Naive thymus-derived CD8-positive, alpha-beta T cell (primary cell): Measurements from ENCODE around the gene CSTA. TPM values are rescaled to one million over a fixed set of nuclear protein-coding genes. Genes with fewer than 3 reads are reported as not detected.

Source experiments
- ATAC-seq, 2 donors: fragments of 150-1000 bp; cut with Tn5 transposase in 1 of 2; sonication (Bioruptor Pico), chemical (Tn5 transposase) in 1 of 2; 1 replicate in 1 of 2; 2 replicates in 1 of 2; pipeline ENCODE4 v1.10.0; 2021; ENCODE audit warnings: mild to moderate bottlenecking in 2 of 2, moderate library complexity in 2 of 2
- POLR2A ChIA-PET: fragments of 350-600 bp; sonication (Branson Sonifier 250); formaldehyde crosslinking; loops from one replicate; lab custom pipeline; 2021; ENCODE audit warnings: antibody characterized with exemption; lab: Charles Lee
- DNase-seq, 10 donors: peaks; one replicate each; pipeline versions ENCODE4 v3.0.0 to v3.0.0-alpha.2; 2020 to 2022
- H3K27ac Mint-ChIP-seq, 10 donors: one replicate each; pipeline ENCODE4 v1.8.0; 2020 to 2022; ENCODE audit warnings: mild to moderate bottlenecking in 10 of 10, mixed read lengths in 10 of 10, moderate library complexity in 4 of 10, inconsistent platforms in 1 of 10
- H3K27me3 Mint-ChIP-seq, 5 donors: one replicate each; pipeline ENCODE4 v1.8.0; 2021 to 2022; ENCODE audit warnings: mixed read lengths in 5 of 5
- H3K36me3 Mint-ChIP-seq, 3 donors: one replicate each; pipeline ENCODE4 v1.8.0; 2020 to 2022; ENCODE audit warnings: mixed read lengths in 3 of 3, mild to moderate bottlenecking in 2 of 3, inconsistent platforms in 1 of 3
- H3K4me1 Mint-ChIP-seq, 4 donors: one replicate each; pipeline ENCODE4 v1.8.0; 2021 to 2022; ENCODE audit warnings: mixed read lengths in 4 of 4
- H3K4me3 Mint-ChIP-seq, 10 donors: one replicate each; pipeline ENCODE4 v1.8.0; 2020 to 2022; ENCODE audit warnings: mild to moderate bottlenecking in 10 of 10, mixed read lengths in 10 of 10, moderate library complexity in 6 of 10, inconsistent platforms in 1 of 10
- H3K9me3 Mint-ChIP-seq, 9 donors: one replicate each; pipeline ENCODE4 v1.8.0; 2020 to 2022; ENCODE audit warnings: mixed read lengths in 9 of 9, mild to moderate bottlenecking in 3 of 9, inconsistent platforms in 1 of 9, moderate library complexity in 1 of 9
- polyA plus RNA-seq, 3 donors: library from polyadenylated mRNA; unstranded; fragments of 300-500 nt; fragmentation: Illumina TruSeq; gene quantifications; one replicate each; pipeline ENCODE4 v1.2.3, GENCODE V29; 2021
- total RNA-seq, 8 experiments: library from RNA in 2 of 8; stranded (reverse) in 2 of 8; gene quantifications; one replicate each; pipeline ENCODE4 v1.2.3 and lab custom pipeline; 2021 to 2026

CSTA gene
- total and polyA plus RNA-seq, 5 experiments from 2014 or later: 0.26 to 0.29 TPM; not detected in 3

DNA sequence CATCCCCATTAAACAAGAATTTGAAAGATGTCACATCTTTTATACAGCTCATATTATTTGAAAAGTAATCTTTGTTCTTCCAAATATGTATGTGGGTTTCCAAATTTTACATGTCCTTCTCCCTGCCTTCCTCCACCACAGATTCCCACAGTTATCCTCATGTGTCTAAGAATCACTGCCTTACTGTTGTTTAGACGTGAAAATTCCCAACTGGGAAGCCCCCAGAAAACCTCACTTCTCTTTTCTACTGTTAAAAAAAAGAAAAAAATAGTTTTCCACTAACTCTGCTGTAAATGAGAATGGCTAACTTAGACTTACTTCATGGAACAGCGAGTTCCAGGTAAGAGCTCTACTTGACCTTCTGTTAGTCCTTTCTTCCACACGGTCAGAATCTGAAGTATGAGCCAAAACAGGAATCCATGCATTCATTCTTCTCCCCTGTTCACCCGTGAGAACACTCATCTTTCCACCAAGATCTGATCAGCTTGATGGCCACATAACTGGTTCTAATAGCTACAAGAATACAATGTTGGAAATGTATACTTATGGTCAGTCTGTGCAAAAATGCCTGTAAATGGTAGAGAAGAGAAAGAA, 17.9 kb upstream of the CSTA start:
- no peak overlapping the region for H3K4me3 Mint-ChIP-seq
- H3K9me3 Mint-ChIP-seq: no peaks in the 10 kb centered on the region
- ATAC-seq (no peak), DNase-seq (no peak)
- H3K4me1 Mint-ChIP-seq: no peaks in the 10 kb centered on the region
- POLR2A ChIA-PET: no interaction called here
- H3K27me3 Mint-ChIP-seq: peaks cover 0 to 2% (median 0%) of the 10 kb centered on the region in 5 donors
- H3K27ac Mint-ChIP-seq: peak overlapping the region in 1 of 10 donors; percentile 10
- no peaks in the 10 kb centered on the region for H3K36me3 Mint-ChIP-seq

DNA sequence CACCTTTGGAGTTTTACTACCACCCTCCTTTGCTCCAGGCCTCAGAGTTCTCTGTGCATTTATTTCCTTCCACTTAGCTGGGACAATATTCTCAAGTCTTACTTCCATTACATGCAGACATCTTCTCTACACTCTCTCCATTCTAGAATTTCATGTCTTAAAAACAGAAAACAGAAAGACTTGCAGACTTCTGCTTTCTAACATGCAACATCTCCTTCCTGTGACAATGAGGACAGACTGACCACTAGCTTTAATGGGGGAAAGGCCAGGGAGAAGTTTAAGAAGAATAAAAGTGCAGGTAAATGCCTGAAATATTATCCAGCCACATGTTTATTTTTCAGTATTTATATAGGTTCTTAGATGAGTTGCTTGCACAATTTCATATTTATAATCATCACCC, 17.1 kb upstream of the CSTA start:
- Mint-ChIP-seq H3K27ac (no peak overlapping the region), H3K27me3 (peaks cover 0 to 2% (median 0%) of the 10 kb centered on the region in 5 donors), H3K36me3 (no peaks in the 10 kb centered on the region), H3K4me3 (no peak overlapping the region), H3K9me3 (no peaks in the 10 kb centered on the region), H3K4me1 (peaks cover 3 to 6% (median 4%) of the 10 kb centered on the region in 4 donors)
- DNase-seq (no peak), ATAC-seq (no peak)
- POLR2A ChIA-PET: no interaction called here

DNA sequence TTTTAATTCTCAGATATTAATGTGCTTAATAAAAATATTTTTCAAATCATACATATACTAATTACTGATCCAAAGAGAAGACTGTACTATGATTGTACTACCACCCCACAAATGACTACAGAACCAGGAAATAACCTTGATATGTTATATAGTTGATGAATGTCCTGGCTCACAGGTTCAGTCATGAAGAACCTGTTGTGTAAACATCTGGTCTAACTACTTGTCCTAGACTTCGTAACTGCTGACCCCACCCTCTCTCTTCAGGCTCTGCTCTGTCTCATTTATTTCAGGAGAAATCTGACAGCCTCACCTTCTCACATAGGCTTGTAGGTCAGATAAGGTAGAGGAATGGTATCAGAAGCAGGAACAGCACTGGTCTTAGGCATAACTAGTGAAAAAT, 14.7 kb upstream of the CSTA start:
- POLR2A ChIA-PET: interaction anchor here (0.6 kb wide), 1 partner anchor 204 kb away, joined by 3 read pairs; the partner anchor contains the start of gene KPNA1
- Mint-ChIP-seq H3K4me3 (no peak overlapping the region), H3K4me1 (peaks cover 5 to 9% (median 8%) of the 10 kb centered on the region in 4 donors), H3K9me3 (no peaks in the 10 kb centered on the region), H3K27ac (no peak overlapping the region), H3K36me3 (no peaks in the 10 kb centered on the region), H3K27me3 (peaks cover under 1 to 3% (median 2%) of the 10 kb centered on the region in 5 donors)
- DNase-seq (no peak), ATAC-seq (no peak)

DNA sequence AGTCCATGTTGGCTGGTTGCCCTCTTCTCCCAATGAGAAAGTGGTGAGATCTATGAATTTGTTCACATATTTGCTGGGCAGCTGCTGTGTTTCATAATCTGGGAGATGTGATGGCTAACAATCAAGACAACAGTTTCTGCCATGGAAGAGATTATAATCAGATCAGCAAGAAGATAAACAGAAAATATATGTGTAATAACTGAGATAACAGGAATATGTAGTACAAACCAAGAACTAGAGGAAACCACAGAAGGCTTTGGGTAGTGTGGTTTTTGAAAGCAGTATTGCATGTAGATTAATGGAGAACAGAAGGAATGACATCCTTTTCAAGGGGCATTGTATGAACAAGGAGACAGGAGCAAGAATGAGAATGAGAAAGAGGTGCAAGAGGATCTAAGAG, 12.2 kb upstream of the CSTA start:
- Mint-ChIP-seq H3K4me3 (no peak overlapping the region), H3K27me3 (peaks cover 1 to 12% (median 7%) of the 10 kb centered on the region in 5 donors), H3K27ac (no peak overlapping the region), H3K36me3 (peaks cover 0 to 3% (median 0%) of the 10 kb centered on the region in 3 donors), H3K4me1 (peaks cover 5 to 9% (median 8%) of the 10 kb centered on the region in 4 donors), H3K9me3 (peaks cover 0 to 3% (median 0%) of the 10 kb centered on the region in 9 donors)
- no peak for ATAC-seq
- DNase-seq: no peak
- POLR2A ChIA-PET: no interaction called here

DNA sequence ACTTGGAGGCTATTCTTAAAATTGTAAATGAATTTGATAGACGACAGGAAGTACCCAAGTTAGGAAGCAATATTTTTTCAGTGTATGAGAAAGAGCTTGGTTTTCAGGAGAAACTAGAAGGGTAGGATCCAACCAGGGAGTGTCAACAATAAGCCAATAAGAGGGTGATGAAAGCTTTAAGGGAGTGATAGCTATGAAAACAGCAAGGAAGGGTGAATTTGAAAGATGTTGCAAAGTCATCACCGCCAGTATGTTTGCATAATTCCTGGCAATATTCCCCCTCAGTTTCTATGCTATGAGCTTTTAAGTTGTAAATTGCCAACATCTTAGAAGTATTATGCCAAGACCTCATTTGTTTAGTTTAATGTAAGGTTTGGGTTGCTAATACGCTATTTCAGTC, 11.8 kb upstream of the CSTA start:
- H3K4me1 Mint-ChIP-seq: peaks cover 5 to 9% (median 8%) of the 10 kb centered on the region in 4 donors
- peaks cover 0 to 8% (median 2%) of the 10 kb centered on the region in 3 donors for H3K36me3 Mint-ChIP-seq
- ATAC-seq: no peak
- POLR2A ChIA-PET: no interaction called here
- H3K4me3 Mint-ChIP-seq: no peak overlapping the region
- no peak overlapping the region for H3K27ac Mint-ChIP-seq
- DNase-seq: no peak
- H3K9me3 Mint-ChIP-seq: peaks cover 0 to 7% (median 0%) of the 10 kb centered on the region in 9 donors
- peaks cover 1 to 16% (median 7%) of the 10 kb centered on the region in 5 donors for H3K27me3 Mint-ChIP-seq

DNA sequence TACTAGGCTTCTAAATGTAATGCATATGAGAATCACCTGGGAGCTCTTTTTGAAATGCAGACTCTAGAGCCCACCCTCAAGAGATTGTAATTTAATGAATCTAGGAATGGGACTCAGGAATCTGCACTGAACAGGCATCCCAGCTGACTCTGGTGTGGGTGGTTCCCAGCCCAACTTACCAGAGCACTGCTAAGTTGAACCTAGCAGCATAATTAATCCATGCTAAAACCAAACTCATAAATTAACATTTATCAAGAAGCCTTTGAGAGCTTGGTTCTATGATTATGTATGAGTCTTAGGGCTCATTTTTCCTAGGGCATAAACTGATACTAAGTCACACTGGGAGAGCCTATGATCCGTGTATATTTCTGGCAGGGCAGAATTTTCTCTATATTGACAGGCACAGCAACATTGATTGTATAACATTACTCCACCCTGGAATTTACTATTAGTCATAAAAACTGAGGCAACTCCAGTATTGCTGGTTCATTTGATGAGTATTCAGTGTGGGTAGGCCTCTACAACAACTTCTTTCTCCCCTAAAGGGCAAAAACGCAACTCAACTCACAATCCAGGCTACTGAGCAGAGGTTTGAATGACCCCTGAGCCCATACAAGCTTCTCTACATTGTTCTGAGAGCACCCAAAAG, 10.7 kb upstream of the CSTA start:
- no peak for ATAC-seq
- H3K27me3 Mint-ChIP-seq: peaks cover 1 to 17% (median 7%) of the 10 kb centered on the region in 5 donors
- peaks cover 5 to 9% (median 8%) of the 10 kb centered on the region in 4 donors for H3K4me1 Mint-ChIP-seq
- DNase-seq: no peak
- POLR2A ChIA-PET: no interaction called here
- H3K27ac Mint-ChIP-seq: no peak overlapping the region
- peaks cover 0 to 15% (median 4%) of the 10 kb centered on the region in 9 donors for H3K9me3 Mint-ChIP-seq
- H3K4me3 Mint-ChIP-seq: no peak overlapping the region
- H3K36me3 Mint-ChIP-seq: peaks cover 0 to 16% (median 7%) of the 10 kb centered on the region in 3 donors

DNA sequence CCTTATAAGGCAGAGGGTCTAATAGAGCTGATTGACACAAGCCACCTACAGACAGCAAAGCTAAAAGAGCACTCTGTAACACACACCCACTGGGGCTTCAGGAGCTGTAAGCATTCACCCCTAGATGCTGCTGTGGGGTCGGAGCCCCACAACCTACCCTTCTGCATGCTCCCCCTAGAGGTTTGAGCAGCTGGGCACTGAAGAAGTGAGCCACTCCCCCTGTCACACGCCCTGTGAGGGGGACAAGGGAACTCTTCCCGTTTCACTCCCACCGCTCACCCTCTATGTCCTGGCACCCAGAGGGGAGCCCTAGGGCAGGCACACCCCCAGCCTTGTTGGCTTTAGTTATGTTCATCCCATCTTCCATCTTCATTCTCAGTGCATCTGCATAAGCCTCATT, 9.4 kb upstream of the CSTA start:
- H3K4me3 Mint-ChIP-seq: no peak overlapping the region
- POLR2A ChIA-PET: no interaction called here
- peaks cover 5 to 9% (median 8%) of the 10 kb centered on the region in 4 donors for H3K4me1 Mint-ChIP-seq
- no peak for ATAC-seq
- DNase-seq: no peak
- no peak overlapping the region for H3K27ac Mint-ChIP-seq
- peaks cover 0 to 27% (median 6%) of the 10 kb centered on the region in 9 donors for H3K9me3 Mint-ChIP-seq
- peaks cover 1 to 17% (median 7%) of the 10 kb centered on the region in 5 donors for H3K27me3 Mint-ChIP-seq
- peaks cover 0 to 16% (median 10%) of the 10 kb centered on the region in 3 donors for H3K36me3 Mint-ChIP-seq

DNA sequence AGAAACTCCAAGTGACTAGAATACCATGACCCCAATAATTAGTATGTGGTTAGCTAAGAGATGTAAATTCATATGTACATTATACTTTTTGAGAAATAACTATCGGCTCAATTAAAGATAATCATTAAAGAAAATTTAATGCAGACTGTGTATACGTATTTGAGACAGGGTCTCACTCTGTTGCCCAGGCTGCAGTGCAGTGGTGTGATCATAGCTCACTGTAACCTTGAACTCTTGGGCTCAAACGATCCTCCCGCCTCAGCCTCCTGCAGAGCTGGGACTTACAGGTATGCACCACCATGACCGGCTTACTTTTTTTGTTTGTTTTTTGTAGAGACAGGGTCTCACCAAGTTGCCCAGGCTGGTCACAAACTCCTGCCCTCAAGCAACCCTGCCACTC, 8.7 kb upstream of the CSTA start:
- H3K4me1 Mint-ChIP-seq: peaks cover 9 to 14% (median 11%) of the 10 kb centered on the region in 4 donors
- ATAC-seq: no peak

DNA sequence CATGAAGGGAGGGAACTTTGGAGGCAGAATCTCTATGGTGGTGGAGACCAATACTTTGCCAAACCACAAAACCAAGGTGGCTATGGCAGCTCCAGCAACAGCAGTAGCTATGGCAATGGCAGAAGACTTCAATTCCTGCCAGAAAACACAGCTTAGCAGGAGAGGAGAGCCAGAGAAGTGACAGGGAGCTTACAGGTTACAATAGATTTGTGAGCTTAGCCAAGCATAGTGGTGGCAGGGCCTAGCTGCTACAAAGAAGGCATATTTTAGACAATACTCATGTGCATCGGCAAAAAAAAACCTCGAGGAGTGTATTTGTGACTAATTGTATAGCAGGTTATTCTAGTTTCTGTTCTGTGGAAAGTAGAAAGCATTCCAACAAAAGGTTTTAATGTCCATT, 6.4 kb upstream of the CSTA start:
- H3K4me3 Mint-ChIP-seq: no peak overlapping the region
- H3K36me3 Mint-ChIP-seq: peaks cover 0 to 16% (median 10%) of the 10 kb centered on the region in 3 donors
- H3K9me3 Mint-ChIP-seq: peaks cover 0 to 30% (median 6%) of the 10 kb centered on the region in 9 donors
- no peak for DNase-seq
- H3K4me1 Mint-ChIP-seq: peaks cover 12 to 24% (median 20%) of the 10 kb centered on the region in 4 donors
- H3K27me3 Mint-ChIP-seq: peaks cover 1 to 17% (median 7%) of the 10 kb centered on the region in 5 donors
- ATAC-seq: no peak
- POLR2A ChIA-PET: no interaction called here
- H3K27ac Mint-ChIP-seq: no peak overlapping the region

More for the DNA sequence above, 8.7 kb upstream of the CSTA start:
- H3K4me3 Mint-ChIP-seq: no peak overlapping the region
- no peak overlapping the region for H3K27ac Mint-ChIP-seq
- H3K9me3 Mint-ChIP-seq: peaks cover 0 to 30% (median 6%) of the 10 kb centered on the region in 9 donors
- peaks cover 1 to 17% (median 7%) of the 10 kb centered on the region in 5 donors for H3K27me3 Mint-ChIP-seq
- peaks cover 0 to 16% (median 10%) of the 10 kb centered on the region in 3 donors for H3K36me3 Mint-ChIP-seq
- POLR2A ChIA-PET: no interaction called here
- DNase-seq: no peak

DNA sequence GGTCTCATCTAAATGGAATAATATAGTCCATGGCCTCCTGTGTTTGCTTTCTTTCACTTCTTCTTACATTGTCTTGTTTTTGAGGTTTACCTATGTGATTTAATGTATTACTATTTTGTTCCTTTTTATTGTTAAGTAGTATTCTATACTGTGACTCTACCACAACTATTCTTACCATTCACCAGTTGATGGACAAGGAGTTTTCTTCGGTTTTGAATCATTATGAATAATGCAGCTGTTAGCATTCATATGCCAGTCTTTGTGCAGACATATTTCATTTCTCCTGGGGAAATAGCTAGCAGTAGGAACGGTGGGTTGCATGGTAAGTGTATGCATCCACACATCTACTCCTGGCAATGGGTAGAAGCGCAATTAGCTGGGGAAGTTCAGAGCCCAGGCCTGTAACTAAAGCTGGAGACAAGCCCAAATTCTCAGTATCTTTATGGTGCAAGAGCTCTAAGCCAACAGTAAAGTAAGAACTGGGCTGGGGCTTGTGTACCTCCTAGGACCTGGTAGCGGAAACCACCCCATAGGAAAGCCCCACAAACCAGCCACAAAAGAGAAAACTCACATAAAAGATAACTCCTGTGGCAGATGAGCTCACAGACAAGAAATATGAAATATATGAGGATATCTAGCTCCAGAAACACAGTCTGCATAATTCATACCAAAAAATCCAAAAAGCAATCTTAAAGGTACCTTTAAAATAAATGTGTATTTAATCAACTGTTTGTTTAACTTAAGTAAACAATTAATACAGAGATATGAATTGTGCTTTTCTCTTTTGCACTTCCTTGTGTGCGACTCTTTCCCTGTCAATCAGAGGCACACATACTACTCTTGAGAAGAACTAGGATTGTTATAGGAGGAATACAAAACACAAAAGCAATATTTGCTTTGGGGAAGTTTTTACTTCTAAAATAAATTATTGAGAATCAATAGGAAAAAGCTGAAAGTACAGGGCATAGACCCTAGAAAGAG, 2.7 kb upstream of the CSTA start:
- peak; percentile 99 to 100 for ATAC-seq
- peaks cover 0 to 8% (median 2%) of the 10 kb centered on the region in 5 donors for H3K27me3 Mint-ChIP-seq
- peaks cover 12 to 24% (median 21%) of the 10 kb centered on the region in 4 donors for H3K4me1 Mint-ChIP-seq
- peak overlapping the region in 6 of 10 donors; percentile 10 to 66 (median 32) for H3K27ac Mint-ChIP-seq
- H3K9me3 Mint-ChIP-seq: peaks cover 0 to 30% (median 6%) of the 10 kb centered on the region in 9 donors
- peak overlapping the region in 7 of 10 donors; percentile 3 to 70 (median 26) for H3K4me3 Mint-ChIP-seq
- POLR2A ChIA-PET: interaction anchor here (0.6 to 1.5 kb wide), 3 partner anchors 61 to 64 kb away, joined by 3 to 5 read pairs (median 3); partner anchors contain the start of genes FAM162A and MIX23
- peaks cover 0 to 16% (median 10%) of the 10 kb centered on the region in 3 donors for H3K36me3 Mint-ChIP-seq
- peak in 8 of 10 donors; percentile 13 to 70 (median 51) for DNase-seq

DNA sequence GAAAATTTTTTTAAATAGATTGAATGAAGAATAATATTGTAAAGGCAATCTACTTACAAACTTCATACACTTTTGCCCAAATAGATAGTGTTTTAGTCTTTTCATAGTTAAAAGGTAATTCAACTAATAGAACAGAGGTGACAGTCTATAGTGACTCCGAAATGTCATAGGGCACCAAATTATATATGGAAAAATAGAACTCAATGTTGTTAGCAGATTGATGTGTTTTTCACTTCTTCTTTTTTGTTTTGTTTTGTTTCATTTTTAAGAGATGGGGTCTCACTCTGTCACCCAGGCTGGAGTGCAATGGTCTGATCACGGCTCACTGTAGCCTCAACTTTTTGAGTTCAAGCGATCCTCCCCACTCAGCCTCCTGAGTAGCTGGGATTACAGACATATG, 721 bp downstream of the CSTA start:
- Mint-ChIP-seq H3K9me3 (peaks cover 0 to 3% (median 0%) of the 10 kb centered on the region in 9 donors), H3K27ac (no peak overlapping the region), H3K4me3 (peak overlapping the region in 1 of 10 donors; percentile 21), H3K36me3 (no peaks in the 10 kb centered on the region), H3K27me3 (peaks cover 0 to 2% (median 0%) of the 10 kb centered on the region in 5 donors), H3K4me1 (peaks cover 12 to 24% (median 21%) of the 10 kb centered on the region in 4 donors)
- no peak for ATAC-seq
- no peak for DNase-seq
- POLR2A ChIA-PET: no interaction called here

DNA sequence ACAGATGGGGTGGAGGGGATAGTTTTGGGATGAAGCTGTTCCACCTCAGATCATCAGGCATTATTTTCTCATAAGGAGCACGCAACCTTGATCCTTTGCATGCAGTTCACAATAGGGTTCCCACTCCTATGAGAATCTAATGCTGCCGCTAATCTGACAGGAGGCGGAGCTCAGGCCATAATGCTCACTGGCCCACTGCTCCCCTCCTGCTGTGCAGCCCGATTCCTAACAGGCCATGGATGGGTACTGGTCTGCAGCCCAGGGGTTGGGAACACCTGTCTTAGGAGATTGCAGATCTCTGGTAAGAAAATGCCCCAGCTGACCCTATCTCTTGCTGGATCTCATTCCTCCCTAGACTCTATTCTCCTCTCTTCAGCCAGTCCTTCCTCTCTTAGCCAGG, 6.8 kb downstream of the CSTA start:
- H3K27ac Mint-ChIP-seq: no peak overlapping the region
- no peaks in the 10 kb centered on the region for H3K4me1 Mint-ChIP-seq
- POLR2A ChIA-PET: no interaction called here
- no peaks in the 10 kb centered on the region for H3K9me3 Mint-ChIP-seq
- DNase-seq (no peak), ATAC-seq (no peak)
- H3K27me3 Mint-ChIP-seq: peaks cover 5 to 23% (median 9%) of the 10 kb centered on the region in 5 donors
- no peaks in the 10 kb centered on the region for H3K36me3 Mint-ChIP-seq
- no peak overlapping the region for H3K4me3 Mint-ChIP-seq
